GM21786 (cell line): ENCODE results near the gene CALN1.
"Not testable (repeated sequence)": the region's sequence is repeated elsewhere in the genome, so short reads cannot be mapped to it uniquely, and the experiment has no call there.

Source experiments
- ATAC-seq: cut with Tn5 transposase; IDR thresholded peaks from one replicate; pipeline ENCODE4 v1.9.1; 2021; ENCODE audit not compliant: unreplicated experiment

Gene CALN1

DNA sequence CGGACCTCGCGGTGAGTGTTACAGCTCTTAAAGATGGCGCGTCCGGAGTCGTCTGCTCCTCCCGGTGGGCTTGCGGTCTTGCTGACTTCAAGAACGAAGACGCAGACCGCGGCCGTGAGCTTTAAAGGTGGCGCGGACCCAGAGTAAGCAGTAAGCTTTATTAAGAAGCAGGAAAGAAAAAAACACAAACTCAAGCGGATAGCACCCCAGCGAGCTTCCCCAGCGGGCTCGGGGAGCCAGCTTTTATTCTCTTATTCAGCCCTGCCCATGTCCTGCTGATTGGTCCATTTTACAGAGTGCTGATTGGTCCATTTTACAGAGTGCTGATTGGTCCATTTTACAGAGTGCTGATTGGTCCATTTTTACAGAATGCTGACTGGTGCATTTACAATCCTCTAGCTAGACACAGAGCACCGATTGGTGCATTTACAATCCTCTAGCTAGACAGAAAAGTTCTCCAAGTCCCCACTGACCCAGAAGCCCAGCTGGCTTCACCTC, at the start of gene CALN1:
CALN1 (minus strand) TSS at position 218 of the 498 bp plus-strand sequence.
- not testable (repeated sequence) for ATAC-seq

DNA sequence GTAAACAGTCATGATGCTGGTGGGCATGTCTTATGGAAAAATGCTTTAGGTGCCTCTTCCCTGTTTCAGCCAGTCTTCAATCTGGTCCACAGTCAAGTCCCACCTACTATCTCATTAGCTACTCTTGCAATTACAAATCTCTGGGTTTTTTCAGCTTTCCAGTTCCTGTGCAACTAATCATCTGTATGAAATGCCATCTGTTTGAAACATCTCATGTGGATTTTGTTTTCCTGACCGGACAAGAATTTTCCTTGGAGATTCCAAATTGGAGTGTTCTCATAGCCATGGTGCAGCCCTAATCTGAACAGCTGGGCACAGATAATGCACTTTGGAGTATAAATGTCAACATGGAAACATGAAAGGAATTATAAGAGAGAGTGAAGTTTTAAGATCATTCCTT, 41.3 kb upstream of the CALN1 start:
- no peak for ATAC-seq

- ATAC-seq = no peak
These were observed 35.5 kb upstream of the CALN1 start for GRCh38 chr7:72447465-72448204.

GRCh38 chr7:72446591-72447462, 34.7 kb upstream of the CALN1 start:
- ATAC-seq = no peak

DNA sequence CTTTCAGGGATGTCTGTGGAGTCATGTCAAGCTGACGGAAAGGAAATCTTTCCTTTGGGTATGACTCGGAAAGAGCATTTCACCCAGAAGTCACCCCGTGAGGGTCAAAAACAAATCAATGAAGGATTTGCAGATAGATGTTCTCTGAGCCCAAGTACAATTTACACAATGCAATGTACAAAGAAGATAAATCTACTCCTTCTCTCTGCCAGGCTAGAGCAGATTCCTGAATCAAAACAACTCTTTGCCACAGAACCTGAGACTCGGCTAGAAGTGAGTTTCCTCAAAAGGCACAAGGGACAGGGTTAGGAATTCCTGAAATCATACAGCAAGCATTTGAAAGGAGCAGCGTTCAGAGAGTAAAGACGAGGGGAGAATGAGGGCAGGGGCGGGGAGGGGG, 34.0 kb upstream of the CALN1 start:
- no peak for ATAC-seq

DNA sequence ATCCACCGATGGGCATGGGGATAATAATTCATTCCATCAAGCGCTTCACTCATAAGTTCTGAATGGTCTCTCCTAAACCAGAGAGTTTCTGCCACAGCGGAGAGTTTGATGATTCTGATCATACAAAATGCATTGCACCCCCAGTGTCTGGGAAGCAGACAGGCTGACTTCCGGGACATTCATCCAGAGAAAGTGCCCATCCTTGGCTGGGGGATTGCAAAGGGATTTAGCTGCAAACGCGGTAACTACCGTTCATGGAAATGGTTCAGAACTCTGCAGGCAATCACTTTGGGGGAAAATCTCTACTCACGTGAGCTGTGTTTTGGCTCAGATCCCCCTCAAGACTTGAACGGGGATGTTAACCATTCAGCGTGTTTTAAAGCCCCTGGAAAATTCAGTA, 33.4 kb upstream of the CALN1 start:
- no peak for ATAC-seq

DNA sequence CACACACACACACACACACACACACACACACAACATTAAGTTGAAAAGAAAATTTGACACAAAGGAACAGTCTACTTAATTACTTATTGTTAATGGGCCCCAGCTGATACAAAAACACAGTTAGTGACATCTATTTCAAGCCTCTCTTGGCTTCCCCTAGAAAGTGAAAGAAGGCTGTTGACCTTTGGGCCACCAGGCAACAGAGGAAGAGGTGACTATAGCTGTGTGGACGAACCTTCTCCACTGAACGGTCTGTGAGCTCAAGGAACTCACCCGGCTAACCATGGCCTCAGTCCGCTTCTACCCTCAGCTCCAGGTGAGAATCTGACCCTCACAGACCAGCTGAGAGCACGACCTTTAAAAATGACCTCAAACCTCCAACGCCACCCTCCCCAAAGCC, 32.9 kb upstream of the CALN1 start:
- ATAC-seq = peak; percentile 60

DNA sequence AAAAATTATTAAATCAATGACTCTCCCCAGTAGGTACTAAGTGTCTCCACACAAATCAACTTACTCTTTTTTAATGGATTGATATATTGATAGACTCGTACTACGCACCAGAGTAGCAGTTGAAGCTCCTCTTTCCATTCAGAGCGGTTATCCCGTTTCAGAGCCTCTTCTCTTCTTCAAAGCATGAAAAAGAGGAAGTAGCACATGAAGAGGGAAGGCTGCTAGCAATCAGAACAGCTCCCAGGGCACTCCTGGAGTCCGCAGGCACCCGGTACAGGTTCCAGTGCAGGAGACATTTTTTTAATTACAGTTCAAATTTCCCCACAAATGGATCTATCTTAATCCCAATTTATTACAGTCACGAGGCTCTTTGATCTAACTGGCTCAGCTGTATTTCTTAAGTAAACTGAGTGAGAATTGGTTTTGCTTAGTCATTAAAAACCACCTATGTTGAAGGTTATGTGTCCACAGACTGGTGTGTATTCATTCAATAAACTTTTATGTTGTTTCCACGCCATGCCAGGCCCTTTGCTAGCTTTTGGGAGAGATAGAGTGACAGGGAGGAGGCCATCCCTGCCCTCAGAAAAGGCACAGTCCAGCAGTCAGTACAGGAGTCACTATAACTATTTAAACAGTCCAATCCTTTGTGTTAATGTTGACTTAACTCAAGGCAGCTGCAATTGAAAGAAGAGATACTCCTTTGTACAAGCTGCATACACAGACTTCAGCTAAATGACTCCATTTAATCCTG, 32.1 kb upstream of the CALN1 start:
- ATAC-seq = peak; percentile 59

DNA sequence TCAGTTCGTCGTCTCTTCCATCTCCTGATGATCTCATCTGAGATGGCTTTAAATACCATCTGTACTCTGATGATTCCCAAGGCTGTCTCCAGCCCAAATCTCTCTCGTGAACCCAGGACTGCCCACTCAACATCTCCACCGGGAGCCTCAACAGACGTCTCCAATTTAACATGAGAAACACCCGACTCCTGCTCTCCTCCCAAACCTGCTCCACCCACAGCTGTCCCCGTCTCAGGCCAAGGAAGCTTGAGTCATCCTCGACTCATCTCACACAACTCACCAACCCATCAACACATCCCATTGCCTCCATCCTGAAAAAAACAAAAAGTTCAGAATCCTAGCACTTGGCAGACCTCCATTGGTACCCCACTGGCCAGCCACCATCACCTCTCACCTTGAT, 29.7 kb upstream of the CALN1 start:
- no peak for ATAC-seq

GRCh38 chr7:72438491-72438890, 26.4 kb upstream of the CALN1 start:
- ATAC-seq = no peak

GRCh38 chr7:72437610-72438009, 25.5 kb upstream of the CALN1 start:
- no peak for ATAC-seq

DNA sequence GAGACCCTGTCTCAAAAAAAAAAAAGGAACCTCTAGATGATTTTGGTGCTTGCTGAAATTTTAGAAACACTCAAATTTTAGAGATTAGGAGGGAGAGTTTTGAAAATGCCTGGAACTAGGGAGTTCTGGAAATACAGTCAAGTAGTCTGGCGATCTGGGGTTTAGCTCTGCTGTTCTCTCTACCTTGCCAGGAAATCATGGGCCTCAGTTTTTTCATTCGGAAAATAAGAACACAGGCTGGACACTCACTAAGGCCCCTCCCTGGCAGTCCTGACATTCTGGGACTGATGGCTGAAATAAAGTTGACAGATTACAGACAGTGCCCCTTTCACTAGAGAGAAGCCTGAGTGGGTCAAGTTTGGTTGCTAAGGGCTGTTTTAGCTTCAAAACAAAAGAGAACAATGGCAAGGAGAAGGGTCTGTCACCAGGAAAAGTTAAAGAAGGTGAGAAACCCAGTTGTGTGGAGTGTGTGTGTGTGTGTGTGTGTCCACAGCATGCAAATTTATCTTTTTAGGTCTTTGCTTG, 25.0 kb upstream of the CALN1 start:
- no peak for ATAC-seq

GRCh38 chr7:72435925-72436480, 23.9 kb upstream of the CALN1 start:
- ATAC-seq = no peak

DNA sequence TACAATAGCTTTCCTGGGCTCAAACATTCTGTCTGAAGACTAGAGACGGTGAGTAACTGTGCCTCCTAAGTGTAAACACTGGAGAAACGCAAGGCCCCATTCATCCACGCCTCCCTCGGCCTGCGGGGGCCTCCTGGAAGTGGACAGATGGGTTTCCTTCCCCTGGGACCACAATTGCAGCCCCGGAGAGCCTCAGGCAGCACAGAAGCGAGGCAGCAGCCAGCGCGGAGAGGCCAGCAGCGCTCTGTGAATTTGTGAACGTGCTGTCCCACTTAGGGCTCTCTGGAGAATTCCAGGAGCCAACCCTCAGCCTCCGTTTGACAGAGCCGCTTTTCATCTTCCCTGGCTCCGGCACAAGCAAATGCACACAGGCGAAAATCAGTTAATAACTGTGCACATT, 23.2 kb upstream of the CALN1 start:
- ATAC-seq = no peak

GRCh38 chr7:72430531-72430930, 18.4 kb upstream of the CALN1 start:
- ATAC-seq = no peak

DNA sequence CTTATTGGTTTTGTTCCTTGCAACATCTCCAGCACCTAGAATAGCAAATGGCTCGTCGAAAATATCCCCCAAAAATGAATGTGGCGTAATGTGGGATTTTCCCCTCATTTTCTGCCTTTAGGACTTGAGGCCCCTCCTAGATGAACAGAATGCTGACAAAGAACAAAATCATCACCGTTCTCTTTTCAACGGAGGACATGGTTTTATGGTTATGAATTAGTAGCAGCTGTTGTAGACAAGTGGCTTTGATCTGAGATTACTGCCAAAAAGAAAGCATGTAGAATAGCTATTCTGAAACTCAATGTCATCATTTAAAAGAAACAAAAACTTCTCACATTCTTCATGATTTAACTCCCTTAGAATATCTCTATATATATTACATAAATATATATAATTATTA, 17.2 kb upstream of the CALN1 start:
- no peak for ATAC-seq

DNA sequence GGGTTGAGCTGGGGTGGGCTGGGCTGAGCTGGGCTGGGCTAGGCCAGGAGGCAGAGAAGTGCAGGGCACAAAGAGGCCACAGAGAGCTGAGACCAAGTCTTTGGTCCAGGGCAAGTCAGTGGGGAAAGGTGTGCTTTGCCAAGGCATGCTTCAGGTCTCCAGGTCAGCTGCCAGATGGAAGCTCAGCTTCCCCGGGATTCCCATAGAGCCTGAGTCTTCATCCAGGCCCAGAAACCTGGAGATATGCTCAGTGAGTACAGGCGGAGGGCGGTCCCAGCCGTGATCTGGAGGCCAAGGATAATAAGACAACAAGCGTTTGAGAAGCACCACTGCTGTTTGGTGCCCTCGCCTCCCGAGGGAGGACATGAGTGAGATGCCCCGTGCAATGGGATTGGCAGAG, 4.7 kb upstream of the CALN1 start:
- ATAC-seq = no peak

GRCh38 chr7:72415586-72415985, 3.4 kb upstream of the CALN1 start:
- ATAC-seq = no peak

DNA sequence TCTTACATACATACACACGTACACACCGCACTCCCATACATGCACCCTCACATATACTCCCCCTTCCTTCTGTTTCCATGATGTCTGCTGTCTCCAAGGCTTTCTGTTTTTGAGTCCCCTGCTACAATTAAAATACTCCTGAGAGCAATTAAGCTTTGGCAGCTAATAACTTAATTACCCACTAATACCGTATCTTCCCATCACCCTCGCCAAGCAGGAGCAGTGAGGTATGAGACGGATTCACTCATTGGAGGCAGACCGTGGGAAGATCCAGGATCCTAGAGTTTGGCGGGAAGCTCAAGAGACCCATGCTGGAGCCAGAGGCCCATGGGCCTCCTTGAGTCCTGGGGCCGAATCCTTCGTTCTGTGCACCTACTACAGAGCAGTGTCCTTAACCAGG, 1.7 kb upstream of the CALN1 start:
- no peak for ATAC-seq

DNA sequence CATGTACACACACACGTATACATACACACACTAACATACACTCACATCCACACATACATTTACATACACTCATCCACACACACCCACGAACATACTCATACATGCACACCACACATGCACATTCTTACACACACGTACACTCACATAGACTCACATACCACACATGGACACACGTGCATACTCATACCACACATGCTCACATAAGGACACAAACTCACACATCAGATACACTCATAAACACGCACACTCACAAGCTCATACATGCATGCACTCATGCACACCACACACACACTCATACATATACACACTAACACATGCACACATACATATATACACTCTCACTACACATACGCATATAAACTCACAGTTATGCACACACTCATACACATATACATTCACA, 1.2 kb upstream of the CALN1 start:
- no peak for ATAC-seq

DNA sequence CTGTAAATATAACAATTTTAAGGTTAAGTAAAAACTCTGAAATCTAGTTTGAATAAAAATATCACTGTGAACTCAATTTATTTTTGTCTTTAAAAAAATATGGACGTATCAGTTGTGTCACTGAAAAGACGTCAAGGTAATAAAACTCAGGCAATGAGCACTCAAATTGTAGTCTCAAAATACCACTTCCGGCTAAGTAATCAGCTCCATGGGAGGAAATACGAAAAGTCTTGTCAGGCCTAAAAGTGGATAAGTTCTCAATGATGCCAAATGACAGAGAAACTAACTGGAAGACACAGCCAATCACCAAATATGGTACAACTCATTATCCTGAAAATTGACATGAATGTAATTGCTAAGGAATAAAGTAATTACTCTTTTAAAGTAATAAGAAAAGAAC, 719 bp downstream of the CALN1 start:
- ATAC-seq = no peak
